ENCODE data around the gene APOOL. TPM values are rescaled to one million over a fixed set of nuclear protein-coding genes. Genes with fewer than 3 reads are reported as not detected.
"Not testable (repeated sequence)": the region's sequence is repeated elsewhere in the genome, so short reads cannot be mapped to it uniquely, and the experiment has no call there.

The APOOL gene
- 10 to 100 TPM; 11.8 to 13.9 TPM for total RNA-seq

- ChIA-PET POLR2A (no interaction called here), CTCF (no interaction called here)
- no peaks in the 10 kb centered on the region for H3K9me3 Mint-ChIP-seq
- peak within 1 kb of the TSS; percentile 84 for H3K4me3 Mint-ChIP-seq
- no peaks in the 10 kb centered on the region for H3K36me3 Mint-ChIP-seq (ENCODE audit: low read depth)
- peak within 1 kb of the TSS; percentile 87 for H3K27ac Mint-ChIP-seq
- peak; percentile 82 for DNase-seq
- peaks cover 2% of the 10 kb centered on the region for H3K27me3 Mint-ChIP-seq
- peaks cover 17% of the 10 kb centered on the region for H3K4me1 Mint-ChIP-seq
Observed at GRCh38 chrX:85003655-85004244, at the start of gene APOOL. Gene APOOL, plus strand, starts transcription at chrX:85003877. Its CDS starts 36 bp downstream, at chrX:85003913.

- CTCF ChIA-PET, result no interaction called here
- POLR2A ChIA-PET, result no interaction called here
- Mint-ChIP-seq H3K27me3 (no peaks in the 10 kb centered on the region), H3K9me3 (no peaks in the 10 kb centered on the region), H3K36me3 (ENCODE audit: low read depth) (no peaks in the 10 kb centered on the region), H3K4me3 (no peak overlapping the region), H3K27ac (no peak overlapping the region), H3K4me1 (no peaks in the 10 kb centered on the region)
- no peak for DNase-seq
Observed at GRCh38 chrX:84956304-84956703, 47.4 kb upstream of the APOOL start.

- H3K4me1 Mint-ChIP-seq, result no peaks in the 10 kb centered on the region
- ChIA-PET CTCF (no interaction called here), POLR2A (no interaction called here)
- H3K27me3 Mint-ChIP-seq, result no peaks in the 10 kb centered on the region
- no peak overlapping the region for H3K27ac Mint-ChIP-seq
- H3K4me3 Mint-ChIP-seq, result no peak overlapping the region
- H3K36me3 Mint-ChIP-seq (ENCODE audit: low read depth), result no peaks in the 10 kb centered on the region
- no peak for DNase-seq
- no peaks in the 10 kb centered on the region for H3K9me3 Mint-ChIP-seq
Observed at GRCh38 chrX:84974803-84975202, 28.9 kb upstream of the APOOL start.

GRCh38 chrX:84991739-84992138 lies 11.9 kb upstream of the APOOL start:
- H3K27me3 Mint-ChIP-seq; POLR2A ChIA-PET; DNase-seq; H3K4me3 Mint-ChIP-seq; H3K36me3 Mint-ChIP-seq (ENCODE audit: low read depth); H3K27ac Mint-ChIP-seq; H3K4me1 Mint-ChIP-seq; H3K9me3 Mint-ChIP-seq; CTCF ChIA-PET: not testable (repeated sequence)

- Mint-ChIP-seq H3K27ac (no peak overlapping the region), H3K9me3 (no peaks in the 10 kb centered on the region), H3K27me3 (no peaks in the 10 kb centered on the region), H3K4me3 (no peak overlapping the region), H3K4me1 (no peaks in the 10 kb centered on the region), H3K36me3 (ENCODE audit: low read depth) (no peaks in the 10 kb centered on the region)
- DNase-seq, result no peak
- CTCF ChIA-PET, result no interaction called here
- POLR2A ChIA-PET, result no interaction called here
Observed at GRCh38 chrX:84993150-84993549, 10.5 kb upstream of the APOOL start.

- peaks cover 2% of the 10 kb centered on the region for H3K27me3 Mint-ChIP-seq
- no peak overlapping the region for H3K4me3 Mint-ChIP-seq
- CTCF ChIA-PET, result no interaction called here
- DNase-seq, result no peak
- no peaks in the 10 kb centered on the region for H3K9me3 Mint-ChIP-seq
- no peaks in the 10 kb centered on the region for H3K36me3 Mint-ChIP-seq (ENCODE audit: low read depth)
- H3K4me1 Mint-ChIP-seq, result peaks cover 17% of the 10 kb centered on the region
- POLR2A ChIA-PET, result no interaction called here
- H3K27ac Mint-ChIP-seq, result no peak overlapping the region
Observed at GRCh38 chrX:85001344-85001743, 2.3 kb upstream of the APOOL start.

- CTCF ChIA-PET, result no interaction called here
- Mint-ChIP-seq H3K27ac (peak overlapping the region; percentile 87), H3K9me3 (no peaks in the 10 kb centered on the region), H3K27me3 (peaks cover 2% of the 10 kb centered on the region), H3K4me1 (peaks cover 17% of the 10 kb centered on the region), H3K4me3 (peak overlapping the region; percentile 84), H3K36me3 (ENCODE audit: low read depth) (no peaks in the 10 kb centered on the region)
- DNase-seq, result no peak
- POLR2A ChIA-PET, result no interaction called here
Observed at GRCh38 chrX:85004255-85004654, 578 bp downstream of the APOOL start.

GRCh38 chrX:85012098-85012497 lies 8.4 kb downstream of the APOOL start:
- no peak overlapping the region for H3K4me3 Mint-ChIP-seq
- CTCF ChIA-PET, result no interaction called here
- H3K9me3 Mint-ChIP-seq, result peaks cover 4% of the 10 kb centered on the region
- no peak for DNase-seq
- POLR2A ChIA-PET, result no interaction called here
- H3K27ac Mint-ChIP-seq, result no peak overlapping the region
- H3K36me3 Mint-ChIP-seq (ENCODE audit: low read depth), result peaks cover 9% of the 10 kb centered on the region
- H3K27me3 Mint-ChIP-seq, result no peaks in the 10 kb centered on the region
- H3K4me1 Mint-ChIP-seq, result peaks cover 1% of the 10 kb centered on the region

- H3K4me3 Mint-ChIP-seq, POLR2A ChIA-PET, H3K27me3 Mint-ChIP-seq, H3K27ac Mint-ChIP-seq, H3K4me1 Mint-ChIP-seq, DNase-seq, CTCF ChIA-PET: not testable (repeated sequence)
- Mint-ChIP-seq H3K36me3 (ENCODE audit: low read depth) (peaks cover 21% of the 10 kb centered on the region), H3K9me3 (peaks cover 12% of the 10 kb centered on the region)
Observed at GRCh38 chrX:85015351-85015750, 11.7 kb downstream of the APOOL start.

GRCh38 chrX:85017721-85018120 lies 14.0 kb downstream of the APOOL start:
- Mint-ChIP-seq H3K4me3 (no peak overlapping the region), H3K27me3 (no peaks in the 10 kb centered on the region), H3K4me1 (no peaks in the 10 kb centered on the region), H3K27ac (no peak overlapping the region), H3K9me3 (peaks cover 13% of the 10 kb centered on the region), H3K36me3 (ENCODE audit: low read depth) (peaks cover 17% of the 10 kb centered on the region)
- POLR2A ChIA-PET, result no interaction called here
- CTCF ChIA-PET, result no interaction called here
- DNase-seq, result no peak

GRCh38 chrX:85018471-85018870 lies 14.8 kb downstream of the APOOL start:
- Mint-ChIP-seq H3K9me3 (peaks cover 13% of the 10 kb centered on the region), H3K4me3 (no peak overlapping the region), H3K4me1 (no peaks in the 10 kb centered on the region), H3K36me3 (ENCODE audit: low read depth) (peaks cover 14% of the 10 kb centered on the region), H3K27ac (no peak overlapping the region), H3K27me3 (no peaks in the 10 kb centered on the region)
- ChIA-PET CTCF (no interaction called here), POLR2A (no interaction called here)
- DNase-seq, result no peak

- DNase-seq, result no peak
- H3K9me3 Mint-ChIP-seq, result peaks cover 13% of the 10 kb centered on the region
- H3K4me1 Mint-ChIP-seq, result no peaks in the 10 kb centered on the region
- H3K36me3 Mint-ChIP-seq (ENCODE audit: low read depth), result peaks cover 14% of the 10 kb centered on the region
- H3K27me3 Mint-ChIP-seq, result no peaks in the 10 kb centered on the region
- H3K27ac Mint-ChIP-seq, result no peak overlapping the region
- no peak overlapping the region for H3K4me3 Mint-ChIP-seq
- CTCF ChIA-PET, result no interaction called here
- POLR2A ChIA-PET, result no interaction called here
Observed at GRCh38 chrX:85020216-85020615, 16.5 kb downstream of the APOOL start.

- H3K36me3 Mint-ChIP-seq (ENCODE audit: low read depth), result peaks cover 4% of the 10 kb centered on the region
- ChIA-PET CTCF (no interaction called here), POLR2A (no interaction called here)
- DNase-seq, result no peak
- no peak overlapping the region for H3K4me3 Mint-ChIP-seq
- H3K27me3 Mint-ChIP-seq, result no peaks in the 10 kb centered on the region
- H3K9me3 Mint-ChIP-seq, result peaks cover 5% of the 10 kb centered on the region
- no peaks in the 10 kb centered on the region for H3K4me1 Mint-ChIP-seq
- no peak overlapping the region for H3K27ac Mint-ChIP-seq
Observed at GRCh38 chrX:85024044-85024443, 20.4 kb downstream of the APOOL start.

- DNase-seq, result no peak
- H3K27me3 Mint-ChIP-seq, result no peaks in the 10 kb centered on the region
- no peaks in the 10 kb centered on the region for H3K4me1 Mint-ChIP-seq
- H3K4me3 Mint-ChIP-seq, result no peak overlapping the region
- H3K9me3 Mint-ChIP-seq, result peaks cover 5% of the 10 kb centered on the region
- ChIA-PET CTCF (no interaction called here), POLR2A (no interaction called here)
- H3K36me3 Mint-ChIP-seq (ENCODE audit: low read depth), result peaks cover under 1% of the 10 kb centered on the region
- no peak overlapping the region for H3K27ac Mint-ChIP-seq
Observed at GRCh38 chrX:85024562-85024961, 20.9 kb downstream of the APOOL start.
